ENCODE measurements around the gene MYNN. TPM values are rescaled to one million over a fixed set of nuclear protein-coding genes. Genes with fewer than 3 reads are reported as not detected.

The MYNN gene
- total and polyA plus RNA-seq, 9 of the 15 experiments (the other 6 are each of a cell fraction or from before 2014, with no cell fraction given) = 10.4 to 35.7 (median 21.3) TPM

GRCh38 chr3:169764882-169765612 lies 8.1 kb upstream of the MYNN start, which contains the start of gene TERC (continued):
- TF ChIP-seq FOS (IDR thresholded peaks at IDR 0.05; ENCODE audit: extremely low read depth, insufficient read length) (no peak), CBX3 (IDR thresholded peaks at IDR 0.05; ENCODE audit: borderline replicate concordance in 1 of 2, low read length in 2 of 2) (peak in 1 of 2 experiments; percentile 47; a peak in 2 of 3 replicates), CEBPB (tag; IDR thresholded peaks at IDR 0.05) (no peak), ESRRA (IDR thresholded peaks at IDR 0.05; ENCODE audit: borderline replicate concordance, low read depth) (peak; percentile 55; the same call in 1 of the 2 replicates), SLC30A9 (CRISPR knock-in tag; IDR thresholded peaks at IDR 0.05) (no peak), TAF9B (IDR thresholded peaks at IDR 0.05; ENCODE audit: partially characterized antibody) (peak; percentile 48), MBD1 (CRISPR knock-in tag; IDR thresholded peaks at IDR 0.05) (no peak), SIX5 (IDR thresholded peaks at IDR 0.05; ENCODE audit: borderline replicate concordance in 1 of 2, insufficient read depth in 1 of 2, low read depth in 1 of 2, low read length in 2 of 2) (peak in 1 of 2 experiments; percentile 29; a peak in 1 of 4 replicates), ZKSCAN3 (CRISPR knock-in tag; IDR thresholded peaks at IDR 0.05) (no peak), CREB3L1 (IDR thresholded peaks at IDR 0.05; ENCODE audit: borderline replicate concordance, low read depth) (peak; percentile 52; the same call in 1 of the 2 replicates), ZNF707 (CRISPR knock-in tag; conservative IDR thresholded peaks at IDR 0.05) (0 out of 2 replicates have a peak, but pooled peaks have one; percentile 27), SAP30 (IDR thresholded peaks at IDR 0.05; ENCODE audit: borderline replicate concordance, insufficient read depth, low read depth, low read length, poor library complexity, severe bottlenecking) (no peak), PHB (CRISPR knock-in tag; IDR thresholded peaks at IDR 0.05) (0 out of 2 replicates have a peak, but pooled peaks have one; percentile 46), E2F3 (CRISPR knock-in tag; IDR thresholded peaks at IDR 0.05) (no peak), UBTF (IDR thresholded peaks at IDR 0.05; ENCODE audit: borderline replicate concordance in 1 of 2, low read depth in 2 of 2, low read length in 2 of 2) (0 out of 4 replicates have a peak, but pooled peaks of 1 of the 2 experiments have one; percentile 48), ZNF408 (CRISPR knock-in tag; IDR thresholded peaks at IDR 0.05; ENCODE audit: low read depth) (no peak), ZNF561 (CRISPR knock-in tag; conservative IDR thresholded peaks at IDR 0.05) (no peak), FOXM1 (IDR thresholded peaks at IDR 0.05; ENCODE audit: low read depth) (0 out of 2 replicates have a peak, but pooled peaks have one; percentile 39), FOXM1 (CRISPR knock-in tag; IDR thresholded peaks at IDR 0.05; ENCODE audit: low read depth) (no peak), CREB1 (IDR thresholded peaks at IDR 0.05) (peak; percentile 61), CREB1 (CRISPR knock-in tag; IDR thresholded peaks at IDR 0.05) (peak; percentile 14; the same call in 1 of the 2 replicates)

All from K562 (cell line).